Epithelial cell of esophagus (primary cell): ENCODE results near the gene NUPR2.
"Not testable (repeated sequence)": the region's sequence is repeated elsewhere in the genome, so short reads cannot be mapped to it uniquely, and the experiment has no call there.

ENCODE experiments used
- DNase-seq: peaks from one replicate; pipeline ENCODE4 v3.0.0; 2010; ENCODE audit warnings: low read depth
- H3K4me3 ChIP-seq: 2 replicates; pipeline ENCODE4 v1.5.1; 2011; ENCODE audit warnings: mild to moderate bottlenecking, low read length, control low read depth
- CTCF ChIP-seq: IDR thresholded peaks from 2 replicates; pipeline ENCODE4 v1.5.1; 2011; ENCODE audit warnings: low read depth, mild to moderate bottlenecking, low read length, control low read depth, inconsistent platforms; ENCODE audit not compliant: insufficient read depth; ENCODE audit errors: missing control alignments

Gene NUPR2

GRCh38 chr7:56081626-56082340 lies 34.4 kb downstream of the NUPR2 start:
- H3K4me3 ChIP-seq, result no peak overlapping the region
- no peak for DNase-seq
- no peak for TF ChIP-seq CTCF

GRCh38 chr7:56080726-56081435 lies 35.3 kb downstream of the NUPR2 start:
- DNase-seq, H3K4me3 ChIP-seq: not testable (repeated sequence)

GRCh38 chr7:56079450-56080185 lies 36.6 kb downstream of the NUPR2 start:
- H3K4me3 ChIP-seq, result no peak overlapping the region
- DNase-seq, result peak; percentile 44
- peak; percentile 74 for TF ChIP-seq CTCF

- DNase-seq, result no peak
- H3K4me3 ChIP-seq, result no peak overlapping the region
- TF ChIP-seq CTCF, result no peak
Measured at GRCh38 chr7:56078196-56078595, 38.0 kb downstream of the NUPR2 start.

GRCh38 chr7:56077681-56078080 lies 38.5 kb downstream of the NUPR2 start:
- TF ChIP-seq CTCF, result no peak
- no peak for DNase-seq

GRCh38 chr7:56074371-56074791 lies 41.8 kb downstream of the NUPR2 start:
- DNase-seq, result peak; percentile 80
- peak; percentile 93 for TF ChIP-seq CTCF
- no peak overlapping the region for H3K4me3 ChIP-seq

More at GRCh38 chr7:56077681-56078080, 38.5 kb downstream of the NUPR2 start:
- no peak overlapping the region for H3K4me3 ChIP-seq

GRCh38 chr7:56066376-56066775 lies 49.8 kb downstream of the NUPR2 start:
- H3K4me3 ChIP-seq, DNase-seq: not testable (repeated sequence)
